Erythroblast (primary cell): ENCODE measurements around the gene SMIM23.

Experiments used
- GATA1 ChIP-seq: IDR thresholded peaks from 2 replicates; pipeline ENCODE4 v1.6.1; 2011; ENCODE audit warnings: low read depth, mild to moderate bottlenecking, control low read depth, low read length, moderate library complexity
- POLR2A ChIP-seq: IDR thresholded peaks from 2 replicates; pipeline ENCODE4 v1.6.1; 2011; ENCODE audit warnings: mild to moderate bottlenecking, low read length

DNA sequence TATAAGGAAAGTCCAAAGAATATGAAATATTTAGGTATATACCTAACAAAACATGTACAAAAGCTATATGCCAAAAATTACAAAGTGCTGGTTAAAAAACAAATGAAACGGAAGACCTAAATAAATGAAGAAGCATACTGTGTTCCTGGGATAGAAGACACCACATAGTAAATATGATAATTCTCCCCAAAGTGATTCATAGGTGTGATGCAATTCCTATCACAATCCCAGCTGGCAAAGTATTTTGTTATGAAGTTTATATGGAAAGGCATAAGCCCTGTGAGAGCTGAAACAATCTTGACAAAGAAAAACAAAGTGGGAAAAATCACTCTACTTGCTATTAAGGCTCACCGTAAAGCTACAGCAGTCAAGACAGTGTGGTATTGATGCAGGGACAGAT lies 2.6 kb upstream of the SMIM23 start:
- TF ChIP-seq POLR2A (no peak), GATA1 (no peak)
